K562 (cell line): Measurements from ENCODE around the gene PPT2. TPM values are rescaled to one million over a fixed set of nuclear protein-coding genes. Genes with fewer than 3 reads are reported as not detected.

Experiments used
- CBX2 ChIP-seq: fragments of 200-600 bp; sonication (generic); IDR thresholded peaks from one replicate; pipeline ENCODE4 v1.6.1; 2012; ENCODE audit warnings: mild to moderate bottlenecking, low read length, inconsistent platforms; ENCODE audit not compliant: insufficient read depth, poor library complexity, severe bottlenecking
- CBX3 ChIP-seq, 2 experiments: IDR thresholded peaks; 1 replicate in 1 of 2; 2 replicates in 1 of 2; pipeline ENCODE4 v1.6.1; 2012; ENCODE audit warnings: inconsistent platforms in 2 of 2, low read length in 2 of 2, borderline replicate concordance in 1 of 2, control low read depth in 1 of 2
- CHD1 ChIP-seq: fragments of 200-600 bp; sonication (generic); IDR thresholded peaks from one replicate; pipeline ENCODE4 v1.6.1; 2012; ENCODE audit warnings: mild to moderate bottlenecking, moderate library complexity, low read length, inconsistent platforms
- FIP1L1 ChIP-seq: fragments of 200-400 bp; formaldehyde crosslinking; IDR thresholded peaks from 2 replicates; pipeline ENCODE4 v1.6.1; 2018; ENCODE audit warnings: mild to moderate bottlenecking, low read depth, low read length; ENCODE audit not compliant: poor library complexity, severe bottlenecking
- HCFC1 ChIP-seq: IDR thresholded peaks from 2 replicates; pipeline ENCODE4 v1.6.1; 2012; ENCODE audit warnings: low read depth, low read length, improper control_type of control experiment
- HDAC3 ChIP-seq: fragments of 450-650 bp; IDR thresholded peaks from 2 replicates; pipeline ENCODE4 v1.6.1; 2018; ENCODE audit warnings: borderline replicate concordance, mild to moderate bottlenecking, moderate library complexity; ENCODE audit not compliant: partially characterized antibody
- MAFF ChIP-seq: IDR thresholded peaks from 2 replicates; pipeline ENCODE4 v1.6.1; 2012; ENCODE audit warnings: low read length, improper control_type of control experiment
- MBD1 ChIP-seq: fragments of 250-450 bp; sonication (Bioruptor Pico); IDR thresholded peaks from 2 replicates; pipeline ENCODE4 v1.8.0; 2022; ENCODE audit warnings: inconsistent platforms
- NBN ChIP-seq: fragments of 450-650 bp; IDR thresholded peaks from 2 replicates; pipeline ENCODE4 v1.6.1; 2016; ENCODE audit warnings: low read depth, mild to moderate bottlenecking
- NUFIP1 ChIP-seq: fragments of 450-650 bp; IDR thresholded peaks from 2 replicates; pipeline ENCODE4 v1.6.1; 2018; ENCODE audit not compliant: partially characterized antibody
- PRMT5 ChIP-seq: sonication (generic); formaldehyde crosslinking; IDR thresholded peaks from 2 replicates; pipeline ENCODE4 v1.5.0; 2020; ENCODE audit warnings: missing genetic modification reagents
- RAD21 ChIP-seq, 2 experiments: fragments of 250-450 bp in 1 of 2; fragments of 450-650 bp in 1 of 2; sonication (Bioruptor Pico) in 1 of 2; formaldehyde crosslinking in 1 of 2; IDR thresholded peaks in 1 of 2; conservative IDR thresholded peaks in 1 of 2; 2 replicates each; pipeline versions ENCODE4 v1.4.0 to v1.8.0; 2020 to 2022; ENCODE audit warnings: mild to moderate bottlenecking in 2 of 2, moderate library complexity in 1 of 2
- RNF2 ChIP-seq: sonication (generic); IDR thresholded peaks from 2 replicates; pipeline ENCODE4 v1.6.1; 2016
- SAFB2 ChIP-seq: fragments of 200-400 bp; formaldehyde crosslinking; IDR thresholded peaks from 2 replicates; pipeline ENCODE4 v1.6.1; 2018; ENCODE audit warnings: borderline replicate concordance, low read length, low read depth, moderate library complexity; ENCODE audit not compliant: severe bottlenecking
- ZNF174 ChIP-seq: fragments of 250-450 bp; sonication (Bioruptor Pico); IDR thresholded peaks from 2 replicates; pipeline ENCODE4 v1.4.0; 2020; ENCODE audit warnings: mild to moderate bottlenecking
- ZNF253 ChIP-seq: fragments of 250-450 bp; sonication (Bioruptor Pico); conservative IDR thresholded peaks from 2 replicates; pipeline ENCODE4 v1.6.1; 2021; ENCODE audit warnings: mild to moderate bottlenecking
- ZNF764 ChIP-seq: fragments of 250-450 bp; sonication (Bioruptor Pico); IDR thresholded peaks from 2 replicates; pipeline ENCODE4 v1.4.0; 2020; ENCODE audit warnings: low read depth, mild to moderate bottlenecking, moderate library complexity
- ZNF79 ChIP-seq: fragments of 250-450 bp; sonication (Bioruptor Pico); IDR thresholded peaks from 2 replicates; pipeline ENCODE4 v1.4.0; 2020; ENCODE audit warnings: low read depth, mild to moderate bottlenecking, moderate library complexity
- ZZZ3 ChIP-seq: fragments of 450-650 bp; IDR thresholded peaks from 2 replicates; pipeline ENCODE4 v1.6.1; 2016; ENCODE audit warnings: antibody characterized with exemption, mild to moderate bottlenecking, moderate library complexity
- polyA plus RNA-seq, 8 experiments: library from polyadenylated mRNA; depleted of rRNA in 4 of 8; stranded (reverse) in 5 of 8; unstranded in 3 of 8; fragments of >200 nt; fragmentation: Nextera tagmentation in 2 of 8; fragmentation: Illumina TruSeq in 1 of 8; extraction: Ambion mirVana in 2 of 8; extraction: Trizol in 1 of 8; gene quantifications; 2 replicates each; pipeline versions ENCODE4 v1.2.1 to v1.2.3, GENCODE V29; 2011 to 2014; ENCODE audit warnings: inconsistent platforms in 1 of 8, missing spikeins in 1 of 8
- total RNA-seq, 7 experiments: library from RNA; depleted of rRNA in 6 of 7; stranded (reverse); fragments of >200 nt in 6 of 7; fragmentation: Illumina TruSeq in 2 of 7; extraction: Trizol in 2 of 7; gene quantifications; 2 replicates each; pipeline versions ENCODE4 v1.2.1 to v1.2.3, GENCODE V29; 2011 to 2021; ENCODE audit warnings: low replicate concordance in 1 of 7
- TF ChIP-seq, protein P1 (sequence below): fragments of 450-650 bp; IDR thresholded peaks from 2 replicates; pipeline ENCODE4 v1.6.1; 2014; ENCODE audit warnings: low read depth, mild to moderate bottlenecking, moderate library complexity, borderline replicate concordance
- TF ChIP-seq, protein P2 (sequence below), 2 experiments: fragments of 250-450 bp in 1 of 2; fragments of 450-650 bp in 1 of 2; sonication (Bioruptor Pico) in 1 of 2; IDR thresholded peaks; 2 replicates each; pipeline versions ENCODE4 v1.6.1 to v1.8.0; 2016 to 2021; ENCODE audit warnings: mild to moderate bottlenecking in 2 of 2, moderate library complexity in 2 of 2, missing compliant biosample characterization in 1 of 2, missing genetic modification characterization in 1 of 2

PPT2 gene
- total and polyA plus RNA-seq, 9 of the 15 experiments (the other 6 are each of a cell fraction or from before 2014, with no cell fraction given), result 27.4 to 98.8 (median 69.9) TPM

DNA sequence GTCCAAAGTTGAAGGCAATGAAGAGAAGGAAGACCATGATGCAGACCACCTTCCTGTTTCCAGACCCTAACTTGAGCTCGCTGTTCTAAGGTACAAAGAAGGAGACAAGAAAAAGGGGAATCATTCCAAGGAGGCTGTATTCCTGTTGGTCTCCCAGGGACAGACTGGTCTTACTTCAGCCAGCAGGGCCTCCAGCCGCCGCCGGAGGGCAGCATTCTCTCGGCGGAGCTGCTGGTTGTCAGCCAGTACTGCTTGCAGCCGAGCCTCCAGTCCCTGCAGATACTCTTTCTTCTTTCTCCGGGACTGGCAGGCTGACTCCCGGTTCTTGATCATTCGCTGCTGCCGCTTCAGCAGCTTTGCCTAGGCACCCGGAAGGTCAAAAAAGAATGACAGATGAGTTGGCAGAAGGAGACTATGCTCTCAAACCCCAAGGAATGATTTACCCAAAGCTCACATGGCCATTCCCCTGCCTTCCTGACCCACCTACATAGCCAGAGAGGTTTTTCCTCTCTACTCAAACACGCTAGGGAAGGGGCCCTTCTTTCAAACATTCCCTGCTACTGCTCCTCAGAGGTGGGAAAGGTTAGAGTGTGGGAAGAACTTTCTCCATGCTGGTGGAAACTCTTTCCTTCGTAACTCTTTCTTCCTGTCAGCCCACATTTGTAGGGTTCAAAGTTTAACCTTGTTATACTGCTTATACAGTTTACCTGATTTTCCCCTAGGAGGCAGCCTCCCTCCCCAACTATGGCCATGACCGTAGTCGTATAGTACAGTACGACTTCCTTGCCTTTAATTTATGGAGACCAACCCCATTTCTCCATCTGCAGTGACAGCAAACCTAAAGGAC, 34.9 kb upstream of the PPT2 start (continued):
- TF ChIP-seq SAFB2 (no peak), HCFC1 (peak; percentile 24; the same call in 1 of the 2 replicates), NBN (peak; percentile 51; the same call in 1 of the 2 replicates), CBX2 (no peak), ZNF174 (no peak), FIP1L1 (no peak), ZZZ3 (no peak), RNF2 (no peak), ZNF764 (CRISPR knock-in tag) (no peak), PRMT5 (CRISPR knock-in tag) (no peak), MAFF (no peak), RAD21 (CRISPR knock-in tag; conservative IDR thresholded peaks at IDR 0.05 in 1 of 2, IDR thresholded peaks at IDR 0.05 in 1 of 2) (peak; percentile 98 to 99), CBX3 (IDR thresholded peaks at IDR 0.05; ENCODE audit: borderline replicate concordance in 1 of 2, low read length in 2 of 2) (no peak; a peak in 1 of 3 replicates), MBD1 (CRISPR knock-in tag) (peak; percentile 90; the same call in 1 of the 2 replicates), HDAC3 (no peak), NUFIP1 (no peak), ZNF253 (CRISPR knock-in tag) (no peak), ZNF79 (CRISPR knock-in tag) (no peak), CHD1 (no peak)
- TF ChIP-seq, protein P1, sequence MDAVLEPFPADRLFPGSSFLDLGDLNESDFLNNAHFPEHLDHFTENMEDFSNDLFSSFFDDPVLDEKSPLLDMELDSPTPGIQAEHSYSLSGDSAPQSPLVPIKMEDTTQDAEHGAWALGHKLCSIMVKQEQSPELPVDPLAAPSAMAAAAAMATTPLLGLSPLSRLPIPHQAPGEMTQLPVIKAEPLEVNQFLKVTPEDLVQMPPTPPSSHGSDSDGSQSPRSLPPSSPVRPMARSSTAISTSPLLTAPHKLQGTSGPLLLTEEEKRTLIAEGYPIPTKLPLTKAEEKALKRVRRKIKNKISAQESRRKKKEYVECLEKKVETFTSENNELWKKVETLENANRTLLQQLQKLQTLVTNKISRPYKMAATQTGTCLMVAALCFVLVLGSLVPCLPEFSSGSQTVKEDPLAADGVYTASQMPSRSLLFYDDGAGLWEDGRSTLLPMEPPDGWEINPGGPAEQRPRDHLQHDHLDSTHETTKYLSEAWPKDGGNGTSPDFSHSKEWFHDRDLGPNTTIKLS, result no peak; the same call in 1 of the 2 replicates
- TF ChIP-seq, protein P2, sequence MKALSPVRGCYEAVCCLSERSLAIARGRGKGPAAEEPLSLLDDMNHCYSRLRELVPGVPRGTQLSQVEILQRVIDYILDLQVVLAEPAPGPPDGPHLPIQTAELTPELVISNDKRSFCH (CRISPR knock-in tag; IDR thresholded peaks at IDR 0.05), result no peak
- TF ChIP-seq, protein P2 (tag; IDR thresholded peaks at IDR 0.05), result no peak
